Measurements from ENCODE around the gene NALCN. TPM values are rescaled to one million over a fixed set of nuclear protein-coding genes. Genes with fewer than 3 reads are reported as not detected.

NALCN gene
- total and polyA plus RNA-seq, 2 experiments from 2014 or later, result 0.33 to 0.57 TPM

GRCh38 chr13:101354895-101355294 is 61.4 kb downstream of the NALCN start:
- no peak overlapping the region for H3K4me3 ChIP-seq
- H3K27ac ChIP-seq, result no peak overlapping the region
- H2AFZ ChIP-seq, result no peak overlapping the region
- H4K20me1 ChIP-seq (ENCODE audit: insufficient read depth, poor library complexity, severe bottlenecking), result no peaks in the 10 kb centered on the region
- no peaks in the 10 kb centered on the region for H3K27me3 ChIP-seq
- no peak for DNase-seq (ENCODE audit: low spot score)
- no peaks in the 10 kb centered on the region for H3K36me3 ChIP-seq (replicated peaks; ENCODE audit: insufficient read depth, low read depth)
- H3K4me1 ChIP-seq (ENCODE audit: insufficient read depth), result no peaks in the 10 kb centered on the region
- H3K9me3 ChIP-seq (ENCODE audit: low read depth), result no peaks in the 10 kb centered on the region
- H3K9me2 ChIP-seq (replicated peaks; ENCODE audit: insufficient read depth), result no peaks in the 10 kb centered on the region
- no peak overlapping the region for H3K4me2 ChIP-seq
- 86% methylated on average over 5 of the region's 5 CpGs for WGBS (ENCODE audit: low lambda C conversion rate, missing lambda C conversion rate)
- TF ChIP-seq EZH2 (IDR thresholded peaks at IDR 0.05; ENCODE audit: borderline replicate concordance), result no peak
- TF ChIP-seq EZH2phosphoT487 (IDR thresholded peaks at IDR 0.05; ENCODE audit: low read depth, severe bottlenecking, unreplicated experiment), result no peak
- TF ChIP-seq CTCF (IDR thresholded peaks at IDR 0.05; ENCODE audit: poor library complexity), result no peak
- no peaks in the 10 kb centered on the region for H3K79me2 ChIP-seq

DNA sequence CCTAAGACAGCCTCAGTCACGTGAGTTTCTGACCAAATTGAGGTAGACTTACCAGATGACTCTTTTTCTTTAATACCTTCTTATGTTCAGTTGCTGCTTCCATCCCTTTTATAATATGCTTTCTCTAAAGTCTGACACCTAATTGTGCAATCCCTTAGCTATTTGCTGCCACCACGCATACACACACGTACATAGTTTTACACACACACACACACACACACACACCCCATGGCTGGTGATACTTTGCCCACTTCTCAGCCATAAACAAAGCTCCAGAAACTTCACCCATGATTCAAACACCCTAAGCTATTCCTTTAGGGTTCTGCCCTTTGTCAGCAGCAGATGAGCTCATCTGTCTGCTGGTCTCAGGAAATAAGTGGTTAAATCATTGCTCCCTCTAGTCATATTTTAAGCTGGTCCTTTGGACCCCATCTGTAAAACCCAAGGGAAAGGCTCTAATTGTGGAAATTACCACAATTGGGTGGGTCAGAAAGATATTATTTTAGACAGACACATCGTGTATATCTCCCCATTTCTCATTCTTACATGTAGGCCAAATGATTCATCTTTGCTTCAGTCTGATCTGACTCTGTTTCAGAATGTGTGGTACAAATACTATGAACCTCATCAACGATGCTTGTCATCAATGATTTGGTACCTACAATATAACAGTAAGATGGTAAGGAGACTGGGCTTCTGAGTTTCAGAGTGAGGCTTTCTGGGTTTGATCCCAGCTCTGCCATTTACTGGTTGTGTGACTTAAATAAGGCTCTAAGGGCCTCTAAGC is 69.2 kb downstream of the NALCN start:
- H2AFZ ChIP-seq, result no peak overlapping the region
- WGBS (ENCODE audit: low lambda C conversion rate, missing lambda C conversion rate), result 81% methylated on average over 5 of the region's 5 CpGs
- no peaks in the 10 kb centered on the region for H3K9me2 ChIP-seq (replicated peaks; ENCODE audit: insufficient read depth)

DNA sequence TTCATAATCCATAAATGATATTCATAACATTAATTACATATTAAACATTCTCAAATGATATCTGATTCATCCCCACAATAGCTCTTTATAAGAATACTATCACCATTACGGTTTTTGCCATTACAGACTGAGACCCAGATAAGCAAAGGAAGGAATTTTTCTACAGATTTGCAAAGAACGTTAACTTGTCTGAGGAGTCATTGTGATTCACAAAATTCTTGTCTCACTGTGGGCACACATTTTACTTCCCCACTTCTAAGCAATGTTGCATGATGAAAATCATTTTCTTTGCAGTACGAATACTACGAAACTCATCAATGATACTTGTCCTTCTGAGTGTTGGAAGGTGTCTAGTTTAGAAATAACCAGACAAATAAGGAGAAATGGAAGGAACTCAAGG is 70.1 kb downstream of the NALCN start:
- DNase-seq (ENCODE audit: low spot score), result no peak
- Histone ChIP-seq H3K36me3 (replicated peaks; ENCODE audit: insufficient read depth, low read depth) (no peaks in the 10 kb centered on the region), H2AFZ (no peak overlapping the region), H3K9me2 (replicated peaks; ENCODE audit: insufficient read depth) (no peaks in the 10 kb centered on the region), H3K79me2 (no peaks in the 10 kb centered on the region), H3K27me3 (no peaks in the 10 kb centered on the region), H3K27ac (no peak overlapping the region), H4K20me1 (ENCODE audit: insufficient read depth, poor library complexity, severe bottlenecking) (no peaks in the 10 kb centered on the region), H3K9me3 (ENCODE audit: low read depth) (no peaks in the 10 kb centered on the region), H3K4me1 (ENCODE audit: insufficient read depth) (no peaks in the 10 kb centered on the region), H3K4me2 (no peak overlapping the region), H3K4me3 (no peak overlapping the region)
- WGBS (ENCODE audit: low lambda C conversion rate, missing lambda C conversion rate), result 92% methylated on average over 4 of the region's 4 CpGs
- no peak for TF ChIP-seq CTCF (IDR thresholded peaks at IDR 0.05; ENCODE audit: poor library complexity)
- TF ChIP-seq EZH2phosphoT487 (IDR thresholded peaks at IDR 0.05; ENCODE audit: low read depth, severe bottlenecking, unreplicated experiment), result no peak
- TF ChIP-seq EZH2 (IDR thresholded peaks at IDR 0.05; ENCODE audit: borderline replicate concordance), result no peak

More for the DNA sequence above, 69.2 kb downstream of the NALCN start:
- Histone ChIP-seq H3K4me1 (ENCODE audit: insufficient read depth) (no peaks in the 10 kb centered on the region), H4K20me1 (ENCODE audit: insufficient read depth, poor library complexity, severe bottlenecking) (no peaks in the 10 kb centered on the region), H3K4me2 (no peak overlapping the region), H3K4me3 (no peak overlapping the region), H3K27ac (no peak overlapping the region), H3K36me3 (replicated peaks; ENCODE audit: insufficient read depth, low read depth) (no peaks in the 10 kb centered on the region), H3K27me3 (no peaks in the 10 kb centered on the region), H3K79me2 (no peaks in the 10 kb centered on the region), H3K9me3 (ENCODE audit: low read depth) (no peaks in the 10 kb centered on the region)
- DNase-seq (ENCODE audit: low spot score), result no peak
- TF ChIP-seq CTCF (IDR thresholded peaks at IDR 0.05; ENCODE audit: poor library complexity) (no peak), EZH2phosphoT487 (IDR thresholded peaks at IDR 0.05; ENCODE audit: low read depth, severe bottlenecking, unreplicated experiment) (no peak), EZH2 (IDR thresholded peaks at IDR 0.05; ENCODE audit: borderline replicate concordance) (no peak)

Data from hepatocyte (in vitro differentiated cells).